TTC549 (cell line): ENCODE results near the gene NAP1L5.
A peak's percentile ranks its signal among the peaks of the same experiment; 100 is the strongest.

ENCODE experiments used
- FAIRE-seq: peaks from 2 replicates; lab custom pipeline; 2012; peaks lifted over from hg19 to GRCh38; lab: Jason Lieb, UNC

NAP1L5 gene

DNA sequence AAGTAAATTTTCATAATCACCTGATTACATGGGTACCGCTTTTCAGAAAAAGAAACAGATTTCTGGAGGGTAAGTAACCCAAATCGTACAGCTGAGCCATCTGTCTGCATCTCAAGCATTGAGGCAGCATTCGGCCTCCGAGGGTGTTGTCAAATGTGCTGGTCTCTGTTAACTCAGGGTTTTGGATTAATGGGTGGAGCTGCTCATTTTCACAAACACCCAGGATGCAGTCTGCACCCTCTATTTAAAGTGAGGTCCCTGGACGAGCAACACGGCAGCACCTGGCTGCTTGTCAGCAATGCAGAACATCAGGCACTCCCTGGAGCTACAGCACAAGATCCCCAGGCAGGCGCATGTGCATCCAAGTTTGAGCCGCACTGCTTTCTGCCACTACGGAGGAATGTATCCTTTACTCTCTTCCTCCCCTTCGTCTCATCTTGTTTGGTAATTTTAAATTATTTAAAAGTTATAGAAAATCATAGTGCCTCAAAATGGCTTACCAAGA, 24.7 kb upstream of the NAP1L5 start:
- FAIRE-seq: no peak

GRCh38 chr4:88720451-88721428, 23.1 kb upstream of the NAP1L5 start:
- no peak for FAIRE-seq

DNA sequence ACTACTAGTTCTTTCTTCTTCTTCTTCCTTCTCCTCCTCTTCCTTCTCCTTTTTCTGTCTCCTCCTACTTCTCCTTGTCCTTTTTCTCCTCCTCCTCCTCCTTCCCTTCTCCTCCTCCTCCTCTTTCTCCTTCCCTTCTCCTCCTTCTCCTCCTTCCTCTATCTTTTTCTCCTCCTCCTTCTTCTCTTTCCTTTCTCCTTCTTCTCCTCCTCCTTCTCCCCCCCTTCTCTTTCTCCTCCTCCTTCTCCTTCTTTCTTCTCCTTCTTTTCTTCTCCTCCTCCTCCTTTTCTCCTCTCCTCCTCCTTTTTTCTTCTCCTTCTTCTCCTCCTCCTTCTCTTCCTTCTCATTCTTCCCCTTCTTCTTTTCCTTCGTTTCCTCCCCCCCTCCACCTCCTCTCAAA, 21.8 kb upstream of the NAP1L5 start:
- FAIRE-seq: no peak

GRCh38 chr4:88718098-88718497, 20.5 kb upstream of the NAP1L5 start:
- no peak for FAIRE-seq

GRCh38 chr4:88713782-88714181, 16.2 kb upstream of the NAP1L5 start:
- no peak for FAIRE-seq

- FAIRE-seq: no peak
Measured at GRCh38 chr4:88709989-88710388, 12.4 kb upstream of the NAP1L5 start.

DNA sequence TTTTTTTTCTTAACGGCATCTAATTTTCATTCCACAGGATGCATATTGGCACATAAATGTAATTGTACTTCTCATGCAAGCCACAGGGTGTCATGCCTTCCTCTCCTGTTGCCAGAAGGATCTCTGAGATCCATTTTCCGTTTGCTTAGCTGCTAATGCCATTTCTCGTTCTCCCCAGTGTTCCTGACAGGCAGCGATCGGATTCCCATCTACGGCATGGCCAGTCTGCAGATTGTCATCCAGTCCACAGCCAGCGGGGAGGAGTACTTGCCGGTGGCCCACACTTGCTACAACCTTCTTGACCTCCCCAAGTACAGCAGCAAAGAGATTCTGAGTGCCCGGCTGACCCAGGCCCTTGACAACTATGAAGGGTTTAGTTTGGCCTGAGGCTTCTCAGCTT, 8.9 kb upstream of the NAP1L5 start:
- no peak for FAIRE-seq

- no peak for FAIRE-seq
Measured at GRCh38 chr4:88705805-88706492, 8.3 kb upstream of the NAP1L5 start.

DNA sequence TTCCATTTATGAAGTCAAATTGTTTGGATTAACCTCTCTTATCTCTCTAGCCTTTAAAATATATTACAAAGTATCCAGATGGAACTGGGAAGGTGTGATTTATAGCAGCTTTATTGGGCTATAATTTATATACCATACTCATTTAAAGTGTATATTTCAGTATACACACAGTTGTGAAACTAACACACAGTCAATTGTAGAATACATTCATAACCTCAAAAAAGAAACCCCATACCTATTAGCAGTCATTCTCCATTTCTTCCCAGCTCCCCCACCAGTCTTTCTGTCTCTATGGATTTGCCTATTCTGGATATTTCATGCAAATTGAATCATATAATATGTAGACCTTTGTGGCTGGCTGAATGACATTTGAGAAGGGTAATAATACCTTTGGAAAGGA, 7.6 kb upstream of the NAP1L5 start:
- FAIRE-seq: no peak

GRCh38 chr4:88702782-88703181, 5.2 kb upstream of the NAP1L5 start:
- FAIRE-seq: no peak

DNA sequence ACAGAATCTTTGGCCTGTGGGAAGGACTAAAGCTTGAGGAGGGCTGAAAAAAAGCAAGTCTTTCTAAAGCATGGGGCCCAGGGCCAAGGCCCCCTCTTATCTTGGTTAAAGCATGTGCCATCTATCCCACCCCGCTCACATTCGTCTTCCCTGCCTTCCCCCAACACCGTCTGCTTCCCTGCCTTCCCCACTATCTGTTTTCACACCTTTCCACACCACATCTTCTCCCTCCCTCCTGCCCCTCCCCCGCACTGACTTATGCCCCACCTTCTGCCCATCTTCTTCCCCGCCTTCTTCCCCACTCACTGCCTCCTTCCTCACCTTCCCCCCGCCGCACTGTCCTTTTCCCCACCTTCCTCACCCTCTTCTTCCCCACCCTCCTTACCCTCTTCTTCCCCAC, 890 bp upstream of the NAP1L5 start:
- no peak for FAIRE-seq

DNA sequence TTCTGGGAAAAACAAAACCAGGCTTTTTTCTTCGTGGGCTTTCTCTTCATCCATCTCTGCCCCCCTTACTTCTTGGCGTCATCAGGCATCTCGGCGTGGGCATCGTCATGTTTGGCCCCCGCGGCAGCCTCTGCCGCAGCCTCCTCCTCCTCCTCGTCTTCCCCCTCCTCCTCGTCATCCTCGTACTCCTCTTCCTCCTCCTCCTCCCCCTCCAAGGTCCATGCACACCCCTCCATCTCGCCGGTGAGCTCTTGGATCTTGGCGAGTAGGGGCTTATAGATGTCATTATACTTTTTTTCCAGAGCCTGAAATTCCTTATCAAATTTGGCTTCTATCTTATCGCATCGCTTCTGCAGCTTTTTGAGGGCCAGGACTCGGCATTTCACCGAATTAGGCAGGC, 488 bp downstream of the NAP1L5 start:
- no peak for FAIRE-seq

DNA sequence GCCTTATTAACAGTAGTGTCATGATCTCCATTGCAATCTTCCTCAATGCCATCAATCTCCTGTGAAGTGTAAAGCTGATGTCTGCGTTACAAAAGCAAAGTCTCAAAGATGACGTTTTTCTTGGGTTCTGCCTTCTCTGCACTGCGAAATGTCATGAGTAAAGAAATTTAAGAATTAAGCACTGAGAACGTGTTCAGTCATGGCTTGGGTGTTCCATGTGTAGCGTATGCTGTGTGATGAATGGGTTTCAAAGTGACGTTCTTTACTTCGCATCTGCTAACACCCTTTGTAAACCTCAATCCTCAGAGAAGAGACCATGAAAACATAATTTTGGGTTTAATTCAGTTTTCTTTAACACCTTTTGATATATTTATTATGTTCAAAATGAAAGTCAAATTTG, 999 bp downstream of the NAP1L5 start:
- no peak for FAIRE-seq

GRCh38 chr4:88693792-88694191, 3.8 kb downstream of the NAP1L5 start:
- no peak for FAIRE-seq

DNA sequence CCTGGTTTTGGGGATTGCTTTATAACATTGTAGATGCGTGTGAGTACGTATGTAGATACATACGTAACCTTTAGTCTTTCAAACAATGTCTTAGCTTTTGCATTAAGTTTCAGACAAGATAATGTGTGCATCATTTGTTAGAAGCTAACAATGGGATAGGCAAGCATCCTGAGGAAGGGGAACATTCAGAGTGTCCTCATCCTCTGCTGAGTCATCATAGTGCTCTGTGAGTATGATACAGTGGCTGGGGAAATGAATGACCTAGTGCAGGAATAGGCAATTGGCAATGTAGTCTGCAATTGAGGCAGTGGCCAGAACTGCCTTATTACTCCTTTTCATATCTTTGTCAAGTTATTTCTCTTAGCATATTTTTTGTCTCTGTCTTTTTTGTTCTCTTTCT, 7.3 kb downstream of the NAP1L5 start:
- no peak for FAIRE-seq

- no peak for FAIRE-seq
Measured at GRCh38 chr4:88681209-88681608, 16.4 kb downstream of the NAP1L5 start.

GRCh38 chr4:88675543-88675942, 22.1 kb downstream of the NAP1L5 start:
- FAIRE-seq: no peak

DNA sequence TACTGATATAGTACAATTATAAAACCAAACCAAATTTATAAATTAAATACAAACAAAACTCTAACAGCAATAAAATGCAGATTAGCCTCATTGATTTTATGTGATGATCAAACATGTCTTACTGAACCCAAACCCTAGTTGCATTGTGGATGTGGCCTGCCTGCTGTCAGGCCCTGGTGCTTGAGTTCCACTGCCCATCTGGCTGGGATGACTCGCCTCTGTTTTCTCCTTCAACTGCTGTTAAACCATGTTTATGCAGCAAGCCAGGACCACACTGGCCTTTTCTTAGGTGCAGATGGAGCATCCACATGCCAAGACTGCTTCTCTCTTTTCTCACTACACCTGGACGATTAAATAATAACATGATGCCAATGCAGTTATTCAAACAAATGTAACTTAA, 22.6 kb downstream of the NAP1L5 start:
- FAIRE-seq: no peak

DNA sequence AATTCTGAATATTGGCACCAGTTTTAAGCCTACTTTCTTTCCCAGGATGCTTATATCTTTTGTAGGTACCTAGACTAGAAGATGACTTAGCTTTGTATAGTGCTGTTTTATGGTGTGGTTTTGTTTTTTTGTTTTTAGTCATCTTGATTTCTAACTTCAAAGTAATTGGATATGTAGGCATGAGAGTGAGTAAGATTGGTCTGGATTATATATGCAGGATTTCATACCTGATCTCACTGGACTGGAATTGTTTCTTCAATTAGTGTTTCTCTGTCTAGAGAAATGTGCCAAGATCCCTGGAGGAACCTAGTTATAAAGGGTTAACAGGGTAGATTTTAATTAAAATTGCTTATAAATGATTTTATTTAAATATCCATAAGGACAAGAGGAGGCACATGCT, 23.1 kb downstream of the NAP1L5 start:
- no peak for FAIRE-seq

DNA sequence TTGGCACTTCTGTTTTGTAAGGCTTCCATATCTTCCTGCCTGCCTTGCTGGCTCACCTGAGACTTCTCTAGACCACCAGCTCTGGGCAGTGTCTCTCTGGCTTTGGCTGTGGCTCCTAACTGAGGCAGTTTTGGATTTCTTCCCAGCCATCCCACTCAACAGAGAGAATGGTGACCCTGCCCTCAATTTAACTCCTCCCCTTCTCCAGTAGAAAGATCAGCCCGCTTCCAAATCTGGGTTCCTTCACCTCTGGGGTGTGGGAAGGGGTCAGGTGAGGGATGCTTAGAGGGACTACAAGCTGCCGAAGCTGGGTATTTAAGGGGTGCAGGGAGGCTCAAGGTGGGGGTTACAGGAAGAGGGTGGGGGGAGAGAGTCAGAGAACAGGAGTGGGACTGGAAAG, 23.7 kb downstream of the NAP1L5 start:
- no peak for FAIRE-seq

DNA sequence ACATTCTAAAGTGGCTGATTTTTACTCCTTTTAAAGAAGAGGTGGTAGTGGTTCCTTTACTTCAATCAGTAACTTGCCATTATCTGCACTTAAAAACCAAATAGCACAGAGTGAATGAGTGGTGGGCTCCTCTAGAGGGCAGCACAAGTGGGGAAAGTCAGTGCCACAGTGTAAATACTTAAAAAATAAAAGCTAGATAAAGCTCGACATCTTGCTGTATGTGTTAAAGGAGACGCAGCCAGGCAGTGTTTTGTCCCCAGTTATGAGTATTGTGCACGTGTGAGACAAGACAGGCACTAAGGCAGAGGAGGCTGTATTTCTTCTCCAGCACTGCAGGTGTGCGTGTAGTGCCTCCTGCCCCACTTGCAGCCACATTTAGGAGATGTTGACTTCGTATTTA, 24.6 kb downstream of the NAP1L5 start:
- FAIRE-seq: peak; percentile 51

- no peak for FAIRE-seq
Measured at GRCh38 chr4:88661739-88662138, 35.9 kb downstream of the NAP1L5 start.
